H4 (cell line): ENCODE results near the gene IL15. TPM values are rescaled to one million over a fixed set of nuclear protein-coding genes. Genes with fewer than 3 reads are reported as not detected.

Experiments
- DNase-seq: peaks from one replicate; pipeline ENCODE4 v3.0.0-alpha.2; 2015; ENCODE audit warnings: low spot score
- total RNA-seq: library from RNA; depleted of rRNA; stranded (reverse); fragments of >200 nt; shearing (Covaris generic); gene quantifications from 2 replicates; pipeline ENCODE4 v1.2.3, GENCODE V29; 2014

IL15 gene
- total RNA-seq, 1 experiment from 2014 or later, result 12.0 TPM

- peak; percentile 19 for DNase-seq
Measured at GRCh38 chr4:141771889-141772830, 135.8 kb downstream of the IL15 start.

GRCh38 chr4:141772838-141773237, 136.5 kb downstream of the IL15 start:
- no peak for DNase-seq

GRCh38 chr4:141782205-141782604, 145.8 kb downstream of the IL15 start:
- DNase-seq, result no peak
